Caco-2 (cell line): ENCODE measurements around the gene RAB26. TPM values are rescaled to one million over a fixed set of nuclear protein-coding genes. Genes with fewer than 3 reads are reported as not detected.
A peak's percentile ranks its signal among the peaks of the same experiment; 100 is the strongest.
"Not testable (repeated sequence)": the region's sequence is repeated elsewhere in the genome, so short reads cannot be mapped to it uniquely, and the experiment has no call there.

Experiments used
- BruUV-seq: library from RNA; stranded (reverse); fragments of 400-500 nt; replicated peaks from 2 replicates; lab custom pipeline; 2021; lab: Mats Ljungman, UMichigan
- CTCF ChIA-PET: fragments of 300-600 bp; sonication (Branson Sonifier 250); formaldehyde crosslinking; loops from one replicate; lab custom pipeline; 2022; ENCODE audit warnings: antibody characterized with exemption; lab: Charles Lee
- POLR2A ChIA-PET: fragments of 300-600 bp; sonication (Branson Sonifier 250); formaldehyde crosslinking; loops from one replicate; lab custom pipeline; 2022; ENCODE audit warnings: antibody characterized with exemption; lab: Charles Lee
- DNase-seq, 2 experiments: peaks; one replicate each; pipeline versions ENCODE4 v3.0.0 to v3.0.0-alpha.2; 2020 to 2022
- H3K27me3 ChIP-seq: replicated peaks from 2 replicates; pipeline ENCODE4 v1.6.0; 2011; ENCODE audit warnings: low read length; ENCODE audit not compliant: control insufficient read depth, insufficient read depth
- H3K36me3 ChIP-seq: 2 replicates; pipeline ENCODE4 v1.5.1; 2011; ENCODE audit warnings: low read length; ENCODE audit not compliant: control insufficient read depth, insufficient read depth
- H3K4me1 ChIP-seq: fragments of 250-450 bp; sonication (Bioruptor Pico); 2 replicates; pipeline ENCODE4 v1.5.1; 2020; ENCODE audit warnings: mild to moderate bottlenecking
- H3K4me3 ChIP-seq: 2 replicates; pipeline ENCODE4 v1.5.1; 2011; ENCODE audit warnings: low read depth, mild to moderate bottlenecking, control low read depth, low read length
- H3K9me3 ChIP-seq: fragments of 250-450 bp; sonication (Bioruptor Pico); 2 replicates; pipeline ENCODE4 v1.5.1; 2020; ENCODE audit warnings: mild to moderate bottlenecking, moderate library complexity
- H3K27ac Mint-ChIP-seq: one replicate; pipeline ENCODE4 v1.8.0; 2022; ENCODE audit warnings: mixed read lengths; ENCODE audit not compliant: unreplicated experiment
- H3K27me3 Mint-ChIP-seq: one replicate; pipeline ENCODE4 v1.8.0; 2022; ENCODE audit warnings: mixed read lengths; ENCODE audit not compliant: insufficient read depth, unreplicated experiment
- H3K36me3 Mint-ChIP-seq: one replicate; pipeline ENCODE4 v1.8.0; 2022; ENCODE audit warnings: mild to moderate bottlenecking, mixed read lengths; ENCODE audit not compliant: insufficient read depth, unreplicated experiment
- H3K4me1 Mint-ChIP-seq: one replicate; pipeline ENCODE4 v1.8.0; 2022; ENCODE audit warnings: low read depth, mixed read lengths; ENCODE audit not compliant: unreplicated experiment
- H3K4me3 Mint-ChIP-seq: one replicate; pipeline ENCODE4 v1.8.0; 2022; ENCODE audit warnings: mild to moderate bottlenecking, moderate library complexity, mixed read lengths; ENCODE audit not compliant: unreplicated experiment
- H3K9me3 Mint-ChIP-seq: one replicate; pipeline ENCODE4 v1.8.0; 2022; ENCODE audit warnings: mixed read lengths; ENCODE audit not compliant: unreplicated experiment
- intact Hi-C: fragments of 100-400 bp; cut with micrococcal nuclease; formaldehyde crosslinking; loops from one replicate; pipeline ENCODE4 v1.10.0; 2022; ENCODE audit not compliant: unreplicated experiment
- total RNA-seq: library from RNA; stranded (reverse); gene quantifications from 2 replicates; pipeline ENCODE4 v1.2.3, GENCODE V29; 2022
- TF ChIP-seq, protein P1 (sequence below), 2 experiments: fragments of 200-600 bp in 1 of 2; IDR thresholded peaks; 1 replicate in 1 of 2; 2 replicates in 1 of 2; pipeline versions ENCODE4 v1.5.1 to v1.8.0; 2011 to 2022; ENCODE audit warnings: antibody characterized with exemption in 1 of 2, control low read depth in 1 of 2, inconsistent platforms in 1 of 2, low read depth in 1 of 2, low read length in 1 of 2, mild to moderate bottlenecking in 1 of 2, moderate library complexity in 1 of 2; ENCODE audit not compliant: insufficient read depth in 1 of 2, severe bottlenecking in 1 of 2, unreplicated experiment in 1 of 2

RAB26 gene
- total RNA-seq, 1 experiment from 2014 or later, result 1.0 TPM

DNA sequence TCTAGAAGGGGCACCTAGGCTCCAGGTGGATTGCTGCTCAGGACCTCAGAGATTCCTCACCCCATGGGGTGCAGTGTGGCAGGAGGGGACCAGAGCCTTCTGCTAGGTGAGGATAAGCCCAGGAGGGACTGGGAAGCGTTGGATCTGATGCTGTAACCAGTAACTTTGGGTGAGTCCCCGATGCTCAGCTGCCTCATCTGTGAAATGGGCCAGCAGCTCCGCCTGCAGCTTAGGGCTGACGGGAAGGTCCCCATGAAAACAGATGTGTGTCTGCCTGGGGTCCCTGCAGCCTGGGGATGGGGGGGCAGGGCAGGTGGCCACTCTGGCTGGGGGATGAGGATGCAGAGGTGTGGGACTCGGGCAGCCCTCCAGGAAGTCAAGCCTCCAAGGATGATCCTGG is 50.7 kb downstream of the RAB26 start:
- H3K4me3 Mint-ChIP-seq, result no peak overlapping the region
- DNase-seq, result no peak
- no peak overlapping the region for H3K4me3 ChIP-seq
- no peaks in the 10 kb centered on the region for H3K36me3 ChIP-seq
- H3K36me3 Mint-ChIP-seq, result peaks cover 7% of the 10 kb centered on the region
- TF ChIP-seq, protein P1, sequence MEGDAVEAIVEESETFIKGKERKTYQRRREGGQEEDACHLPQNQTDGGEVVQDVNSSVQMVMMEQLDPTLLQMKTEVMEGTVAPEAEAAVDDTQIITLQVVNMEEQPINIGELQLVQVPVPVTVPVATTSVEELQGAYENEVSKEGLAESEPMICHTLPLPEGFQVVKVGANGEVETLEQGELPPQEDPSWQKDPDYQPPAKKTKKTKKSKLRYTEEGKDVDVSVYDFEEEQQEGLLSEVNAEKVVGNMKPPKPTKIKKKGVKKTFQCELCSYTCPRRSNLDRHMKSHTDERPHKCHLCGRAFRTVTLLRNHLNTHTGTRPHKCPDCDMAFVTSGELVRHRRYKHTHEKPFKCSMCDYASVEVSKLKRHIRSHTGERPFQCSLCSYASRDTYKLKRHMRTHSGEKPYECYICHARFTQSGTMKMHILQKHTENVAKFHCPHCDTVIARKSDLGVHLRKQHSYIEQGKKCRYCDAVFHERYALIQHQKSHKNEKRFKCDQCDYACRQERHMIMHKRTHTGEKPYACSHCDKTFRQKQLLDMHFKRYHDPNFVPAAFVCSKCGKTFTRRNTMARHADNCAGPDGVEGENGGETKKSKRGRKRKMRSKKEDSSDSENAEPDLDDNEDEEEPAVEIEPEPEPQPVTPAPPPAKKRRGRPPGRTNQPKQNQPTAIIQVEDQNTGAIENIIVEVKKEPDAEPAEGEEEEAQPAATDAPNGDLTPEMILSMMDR (IDR thresholded peaks at IDR 0.05; ENCODE audit: insufficient read depth in 1 of 2, low read depth in 1 of 2, low read length in 1 of 2, severe bottlenecking in 1 of 2, unreplicated experiment in 1 of 2), result no peak
- ChIA-PET POLR2A (no interaction called here), CTCF (interaction anchor here (0.7 kb wide), 1 partner anchor 653 kb away, joined by 3 read pairs; no protein-coding TSS in a partner anchor)
- BruUV-seq, result no TSS peak
- H3K27me3 ChIP-seq, result no peaks in the 10 kb centered on the region
- no peak overlapping the region for H3K27ac Mint-ChIP-seq
- H3K4me1 Mint-ChIP-seq, result no peaks in the 10 kb centered on the region
- H3K9me3 Mint-ChIP-seq, result no peaks in the 10 kb centered on the region
- H3K9me3 ChIP-seq, result no peaks in the 10 kb centered on the region
- intact Hi-C loops, result no loop called here
- no peaks in the 10 kb centered on the region for H3K27me3 Mint-ChIP-seq
- peaks cover 9% of the 10 kb centered on the region for H3K4me1 ChIP-seq

DNA sequence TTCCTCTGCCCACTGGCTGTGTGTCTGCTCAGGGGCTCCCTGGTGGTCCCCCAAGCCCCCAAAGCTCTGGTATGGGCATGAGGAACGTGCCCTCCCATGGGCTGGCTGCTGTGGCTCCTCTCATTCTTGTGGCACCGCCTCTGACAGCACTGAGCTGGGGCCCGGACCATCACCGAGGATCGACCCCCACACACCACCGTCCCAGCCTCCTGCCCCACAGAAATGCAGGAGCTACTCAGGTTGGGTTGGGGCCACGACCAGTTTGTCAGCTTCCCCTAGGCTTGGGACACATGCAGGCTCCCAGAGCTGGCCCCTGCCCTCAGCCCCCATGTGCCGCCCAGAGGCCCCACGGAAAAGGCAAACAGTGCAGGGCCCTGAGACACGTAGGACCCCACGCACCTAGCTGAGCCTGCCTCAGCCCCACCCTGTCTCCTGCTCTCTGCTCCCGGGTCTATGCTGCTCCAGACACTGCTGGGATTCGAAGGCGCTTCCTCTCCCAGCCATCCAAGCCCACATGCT is 51.3 kb downstream of the RAB26 start:
- Mint-ChIP-seq H3K27ac (no peak overlapping the region), H3K36me3 (peaks cover 13% of the 10 kb centered on the region), H3K27me3 (no peaks in the 10 kb centered on the region), H3K4me3 (no peak overlapping the region), H3K4me1 (peaks cover 5% of the 10 kb centered on the region), H3K9me3 (no peaks in the 10 kb centered on the region)
- ChIA-PET CTCF (interaction anchor here (0.7 kb wide), 1 partner anchor 652 kb away, joined by 3 read pairs; no protein-coding TSS in a partner anchor), POLR2A (no interaction called here)
- intact Hi-C loops, result no loop called here
- TF ChIP-seq, protein P1 (IDR thresholded peaks at IDR 0.05; ENCODE audit: insufficient read depth in 1 of 2, low read depth in 1 of 2, low read length in 1 of 2, severe bottlenecking in 1 of 2, unreplicated experiment in 1 of 2), result no peak
- Histone ChIP-seq H3K36me3 (no peaks in the 10 kb centered on the region), H3K4me1 (peaks cover 9% of the 10 kb centered on the region), H3K9me3 (no peaks in the 10 kb centered on the region), H3K27me3 (no peaks in the 10 kb centered on the region), H3K4me3 (no peak overlapping the region)
- DNase-seq, result no peak
- no TSS peak for BruUV-seq

DNA sequence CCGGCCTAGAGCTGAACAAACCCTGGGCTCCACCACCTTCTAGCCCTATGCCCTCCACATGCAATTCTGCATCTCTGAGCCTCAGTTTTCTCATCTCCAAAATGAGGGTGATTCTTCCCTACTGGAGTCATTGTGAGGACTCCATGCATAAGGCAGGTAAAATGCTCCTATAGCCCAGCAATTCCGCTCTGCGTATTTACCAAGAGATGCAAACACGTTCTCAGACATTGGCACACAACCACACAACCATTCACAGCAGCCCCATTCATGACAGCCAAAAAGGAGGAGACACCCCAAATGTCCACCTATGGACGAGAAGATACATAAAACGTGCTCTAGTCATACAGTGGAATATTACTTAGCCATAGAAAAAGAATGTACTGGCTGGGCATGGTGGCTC is 51.9 kb downstream of the RAB26 start:
- CTCF ChIA-PET, result no interaction called here
- no peaks in the 10 kb centered on the region for H3K27me3 Mint-ChIP-seq
- DNase-seq, result no peak
- no peaks in the 10 kb centered on the region for H3K36me3 ChIP-seq
- H3K4me1 ChIP-seq, result peaks cover 4% of the 10 kb centered on the region
- no peaks in the 10 kb centered on the region for H3K9me3 ChIP-seq
- peaks cover 7% of the 10 kb centered on the region for H3K4me1 Mint-ChIP-seq
- H3K4me3 Mint-ChIP-seq, result no peak overlapping the region
- no peaks in the 10 kb centered on the region for H3K9me3 Mint-ChIP-seq
- TF ChIP-seq, protein P1 (IDR thresholded peaks at IDR 0.05; ENCODE audit: insufficient read depth in 1 of 2, low read depth in 1 of 2, low read length in 1 of 2, severe bottlenecking in 1 of 2, unreplicated experiment in 1 of 2), result no peak
- H3K27ac Mint-ChIP-seq, result no peak overlapping the region
- no peak overlapping the region for H3K4me3 ChIP-seq
- POLR2A ChIA-PET, result no interaction called here
- peaks cover 15% of the 10 kb centered on the region for H3K36me3 Mint-ChIP-seq
- intact Hi-C loops, result no loop called here
- no peaks in the 10 kb centered on the region for H3K27me3 ChIP-seq
- BruUV-seq, result no TSS peak

DNA sequence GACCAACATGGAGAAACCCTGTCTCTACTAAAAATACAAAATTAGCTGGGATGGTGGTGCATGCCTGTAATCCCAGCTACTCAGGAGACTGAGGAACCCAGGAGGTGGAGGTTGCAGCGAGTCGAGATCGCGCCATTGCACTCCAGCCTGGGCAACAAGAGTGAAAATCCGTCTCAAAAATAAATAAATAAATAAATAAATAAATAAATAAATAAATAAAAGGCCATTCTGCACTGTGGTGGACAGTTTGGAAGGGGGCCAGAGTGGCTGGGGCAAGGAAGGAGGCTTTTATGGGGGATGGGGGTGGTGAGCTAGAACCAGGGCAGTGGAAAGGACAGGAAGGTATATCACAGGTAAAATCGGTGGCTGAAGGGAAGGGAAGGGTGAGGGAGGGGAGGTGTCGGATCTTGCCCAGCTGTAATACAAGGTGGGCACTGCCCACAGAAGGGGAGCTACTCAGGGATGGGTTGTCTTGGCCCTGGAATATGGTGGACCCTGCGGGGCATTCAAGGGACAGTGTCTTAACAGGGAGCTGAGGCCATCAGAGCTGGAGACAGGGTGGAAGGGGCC is 54.8 kb downstream of the RAB26 start:
- intact Hi-C loops, BruUV-seq, H3K27ac Mint-ChIP-seq, H3K27me3 Mint-ChIP-seq, DNase-seq, CTCF ChIA-PET, H3K9me3 ChIP-seq, H3K9me3 Mint-ChIP-seq, H3K4me3 ChIP-seq, H3K27me3 ChIP-seq, H3K4me1 ChIP-seq, H3K36me3 ChIP-seq: not testable (repeated sequence)
- peak overlapping the region; percentile 61 for H3K4me3 Mint-ChIP-seq
- peaks cover 31% of the 10 kb centered on the region for H3K36me3 Mint-ChIP-seq
- H3K4me1 Mint-ChIP-seq, result peaks cover 14% of the 10 kb centered on the region
- POLR2A ChIA-PET, result interaction anchor here (0.7 kb wide), 1 partner anchor 238 kb away, joined by 3 read pairs; the partner anchor contains the start of gene RPS2
